HG03571 (cell line): ENCODE results near the gene SETDB2.
"Not testable (repeated sequence)": the region's sequence is repeated elsewhere in the genome, so short reads cannot be mapped to it uniquely, and the experiment has no call there.

Experiments
- ATAC-seq: cut with Tn5 transposase; IDR thresholded peaks from one replicate; pipeline ENCODE4 v1.9.1; 2021; ENCODE audit not compliant: unreplicated experiment

Gene SETDB2

DNA sequence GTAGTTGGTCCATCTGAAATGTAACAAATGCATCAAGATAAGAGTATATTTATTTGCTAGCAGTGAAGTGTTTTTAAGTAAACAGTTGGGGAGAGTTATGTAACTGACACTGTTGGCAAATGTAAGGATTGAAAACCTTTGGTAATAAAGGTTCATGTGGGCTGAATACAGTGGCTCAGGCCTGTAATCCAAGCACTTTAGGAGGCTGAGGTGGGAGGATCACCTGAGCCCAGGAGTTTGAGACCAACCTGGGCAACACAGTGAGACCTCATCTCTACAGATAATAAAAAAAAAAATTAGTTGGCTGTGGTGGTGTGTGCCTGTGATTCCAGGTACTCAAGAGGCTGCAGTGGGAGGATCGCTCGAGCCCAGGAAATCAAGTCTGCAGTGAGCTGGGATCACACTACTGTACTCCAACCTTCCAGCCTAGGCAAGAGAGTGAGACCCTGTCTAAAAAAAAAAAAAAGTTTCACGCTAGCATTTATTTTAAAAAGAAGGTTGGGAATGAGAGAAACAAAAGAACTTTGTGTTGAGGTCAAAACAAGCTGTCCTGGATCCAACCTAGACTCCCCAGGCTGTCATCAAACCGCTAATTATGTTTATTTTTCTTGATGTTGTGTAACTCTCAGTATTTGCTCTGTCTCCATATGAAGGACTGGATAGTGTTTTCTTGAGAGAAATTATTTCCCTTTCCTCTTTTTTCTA, 20.7 kb downstream of the SETDB2 start:
- no peak for ATAC-seq

DNA sequence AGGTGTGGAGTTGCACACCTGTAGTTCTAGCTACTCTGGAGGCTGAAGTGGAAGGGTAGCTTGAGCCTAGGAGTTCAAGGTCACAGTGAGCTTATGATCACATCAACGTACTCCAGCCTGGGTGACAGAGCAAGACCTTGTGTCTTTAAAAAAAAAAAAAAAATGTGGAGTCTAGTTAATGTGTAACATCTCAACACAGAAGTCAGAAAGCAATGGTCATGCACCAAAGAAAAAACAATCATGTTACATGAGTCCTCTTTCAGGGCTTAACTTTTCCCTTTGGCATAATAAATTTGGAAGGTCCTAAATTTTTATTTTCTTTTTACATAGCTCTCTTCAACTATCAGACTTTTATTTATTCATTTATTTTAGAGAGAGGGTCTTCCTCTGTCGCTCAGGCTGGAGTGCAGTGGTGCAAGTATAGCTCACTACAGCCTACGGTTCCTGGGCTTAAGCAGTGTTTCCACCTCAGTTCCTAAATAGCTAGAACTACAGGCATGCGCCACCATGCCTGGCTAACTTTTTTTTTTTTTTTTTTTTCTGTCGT, 22.3 kb downstream of the SETDB2 start:
- ATAC-seq: no peak

DNA sequence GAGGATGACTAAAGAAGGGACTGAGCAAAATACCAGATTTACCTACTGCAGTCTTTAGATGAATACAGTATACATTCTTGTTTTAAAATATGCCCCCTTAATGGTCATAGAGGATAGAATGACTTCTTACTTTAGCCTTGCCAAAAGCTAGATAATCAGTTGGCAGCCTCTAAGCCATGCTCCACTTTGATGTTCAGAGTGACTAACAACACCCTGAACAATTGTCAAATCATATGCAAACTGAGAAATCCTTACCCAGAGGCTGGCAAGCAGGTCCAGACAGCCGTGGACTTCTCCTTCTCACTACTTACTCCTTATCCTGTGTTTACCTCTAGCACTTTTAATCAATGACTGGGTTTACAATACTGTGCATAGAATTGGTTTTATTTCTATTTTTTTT, 28.1 kb downstream of the SETDB2 start:
- no peak for ATAC-seq

GRCh38 chr13:49476529-49476928, 32.5 kb downstream of the SETDB2 start:
- ATAC-seq: no peak

DNA sequence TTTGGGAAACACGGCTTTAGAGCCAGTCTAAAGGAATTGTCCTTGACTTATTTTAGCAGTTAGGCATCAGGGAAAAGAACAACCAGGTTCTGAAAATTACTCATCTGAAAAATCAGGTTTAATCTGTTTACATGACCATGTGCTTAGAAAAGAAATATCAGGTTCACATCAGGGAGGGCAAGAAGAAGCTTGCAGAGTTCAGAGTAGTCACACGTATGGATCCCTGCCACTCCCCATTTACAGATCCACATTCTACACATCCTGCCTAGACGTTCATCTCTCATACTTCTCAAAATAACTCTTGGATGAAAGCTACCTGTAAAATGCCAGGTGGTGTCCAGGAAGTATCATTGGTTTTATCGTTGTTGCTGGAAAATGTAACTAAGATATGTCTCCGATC, 37.7 kb downstream of the SETDB2 start:
- no peak for ATAC-seq

- no peak for ATAC-seq
These were observed 44.5 kb downstream of the SETDB2 start for GRCh38 chr13:49488563-49488962.

DNA sequence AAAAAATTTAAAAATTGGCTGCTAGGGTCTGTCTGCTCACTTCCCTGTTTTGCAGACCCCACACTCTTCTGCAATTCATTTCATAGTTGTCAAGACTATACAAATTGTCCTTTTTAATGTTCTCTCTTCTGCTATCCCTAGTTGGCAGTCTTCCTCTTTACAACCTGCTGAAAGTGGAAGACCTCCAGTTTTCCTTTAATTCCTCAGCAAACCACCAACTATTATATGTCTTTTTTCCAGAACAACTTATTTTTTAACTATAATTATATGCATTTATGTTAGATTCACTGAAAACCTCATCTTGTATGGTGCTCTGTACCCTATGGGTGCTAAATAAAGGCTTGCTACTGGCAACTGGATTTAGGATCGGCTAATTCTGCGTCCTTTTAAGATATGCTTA, 50.6 kb downstream of the SETDB2 start:
- no peak for ATAC-seq

DNA sequence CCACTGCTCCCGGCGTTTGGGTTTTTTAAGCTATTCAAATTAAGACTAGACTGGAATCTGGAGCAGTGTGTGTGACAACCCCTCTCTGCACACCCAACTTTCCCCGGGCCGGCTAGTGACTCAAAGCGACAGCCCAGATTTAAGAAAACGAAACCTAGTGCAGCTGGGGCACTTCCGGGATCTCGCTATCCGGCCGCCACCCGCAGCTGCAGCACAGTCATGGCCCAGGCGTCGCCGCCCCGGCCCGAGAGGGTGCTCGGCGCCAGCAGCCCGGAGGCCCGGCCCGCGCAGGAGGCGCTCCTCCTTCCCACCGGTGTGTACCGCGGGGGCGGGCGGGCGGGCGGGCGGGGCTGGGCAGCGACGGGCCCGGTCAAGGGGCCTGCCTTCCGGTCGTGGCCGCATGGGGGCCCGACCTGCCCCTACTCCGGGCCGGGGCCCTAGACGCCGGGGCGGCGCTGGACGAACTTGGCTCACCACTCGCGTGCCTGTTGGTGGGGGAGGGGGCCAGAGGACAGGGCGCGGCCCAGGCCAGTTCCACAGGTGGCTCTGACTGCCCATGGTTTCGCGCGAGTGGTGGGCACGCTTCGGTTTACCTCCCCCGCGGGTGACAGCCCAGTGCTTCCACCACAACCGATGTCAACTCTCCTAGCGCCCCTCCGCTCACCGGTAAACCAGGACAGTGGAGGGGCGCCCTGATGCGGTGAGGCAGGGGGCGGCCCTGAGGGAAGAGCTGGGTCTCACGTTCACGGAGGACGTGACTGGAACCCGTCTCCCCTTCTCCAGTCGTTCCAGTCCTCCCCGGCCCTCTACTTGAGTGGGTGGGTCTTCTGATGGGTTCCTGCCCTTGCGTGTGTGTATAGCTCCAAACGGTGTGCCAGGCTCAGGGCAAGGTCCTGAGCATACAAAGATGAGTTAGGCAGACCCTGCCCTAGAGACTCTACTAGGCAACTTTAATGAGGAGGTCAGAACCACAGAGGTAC, 52.0 kb downstream of the SETDB2 start, which contains the start of gene PHF11:
Gene PHF11, plus strand, starts transcription at position 171 of the 980 bp plus-strand sequence. Its CDS starts 49 bp downstream, at position 220.
- peak; percentile 82 for ATAC-seq

GRCh38 chr13:49496837-49497236, 52.8 kb downstream of the SETDB2 start:
- not testable (repeated sequence) for ATAC-seq

- no peak for ATAC-seq
These were observed 53.2 kb downstream of the SETDB2 start for GRCh38 chr13:49497272-49497671.

- no peak for ATAC-seq
These were observed 54.1 kb downstream of the SETDB2 start for GRCh38 chr13:49498206-49498605.

DNA sequence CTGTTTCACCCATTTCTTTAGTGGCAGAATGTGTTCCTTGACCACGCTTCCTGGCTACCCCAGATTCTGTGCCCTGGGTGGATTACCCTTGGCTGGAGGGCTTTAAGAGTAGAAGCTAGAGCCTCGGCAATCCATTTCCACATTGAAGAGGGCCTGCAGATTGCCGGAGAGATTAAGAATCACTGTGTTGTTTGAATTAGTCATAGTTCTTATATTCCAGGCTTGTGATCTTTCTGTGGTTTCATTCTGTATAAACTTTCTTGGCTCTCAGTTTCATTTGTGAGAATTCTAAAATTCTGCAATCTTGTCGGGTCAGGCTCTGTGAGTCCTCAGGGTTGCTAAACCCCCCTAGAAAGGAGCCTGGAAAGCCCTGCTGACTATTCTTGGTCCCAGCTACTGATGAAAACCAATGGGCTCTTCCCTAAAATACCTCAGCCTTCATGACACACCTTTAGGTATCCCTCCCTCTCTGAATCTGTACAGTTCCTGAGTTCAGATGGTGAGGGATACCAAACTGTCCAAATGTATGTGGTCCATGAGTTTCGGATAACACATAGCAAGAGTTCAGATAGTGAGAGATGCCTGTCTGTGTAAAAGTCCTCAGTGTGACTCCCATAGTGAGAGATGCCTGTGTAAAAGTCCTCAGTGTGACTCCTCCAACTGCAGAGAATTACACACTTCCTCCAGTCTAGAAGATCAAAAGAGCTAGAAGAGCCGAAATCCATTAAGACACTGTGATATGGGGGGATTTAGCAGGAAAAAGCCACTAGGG, 56.0 kb downstream of the SETDB2 start:
- ATAC-seq: no peak

DNA sequence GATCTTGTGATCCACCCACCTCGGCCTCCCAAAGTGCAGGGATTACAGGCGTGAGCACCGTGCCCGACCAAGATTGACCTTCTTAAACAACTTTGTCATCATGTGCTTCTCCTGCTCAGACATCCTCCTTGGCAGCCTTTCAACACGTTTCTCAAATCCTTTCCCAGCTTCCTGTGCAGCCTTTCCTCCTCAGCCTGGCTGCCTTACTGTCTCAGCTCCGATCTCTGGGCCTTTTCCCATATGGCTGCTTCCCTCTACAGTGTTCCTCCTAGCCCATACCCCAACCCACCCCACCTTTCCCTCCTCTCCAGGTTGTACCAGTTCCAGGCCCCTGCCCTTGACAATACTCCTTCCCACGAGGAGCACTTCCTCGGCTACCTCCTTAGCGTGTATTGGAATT, 58.9 kb downstream of the SETDB2 start:
- ATAC-seq: no peak

DNA sequence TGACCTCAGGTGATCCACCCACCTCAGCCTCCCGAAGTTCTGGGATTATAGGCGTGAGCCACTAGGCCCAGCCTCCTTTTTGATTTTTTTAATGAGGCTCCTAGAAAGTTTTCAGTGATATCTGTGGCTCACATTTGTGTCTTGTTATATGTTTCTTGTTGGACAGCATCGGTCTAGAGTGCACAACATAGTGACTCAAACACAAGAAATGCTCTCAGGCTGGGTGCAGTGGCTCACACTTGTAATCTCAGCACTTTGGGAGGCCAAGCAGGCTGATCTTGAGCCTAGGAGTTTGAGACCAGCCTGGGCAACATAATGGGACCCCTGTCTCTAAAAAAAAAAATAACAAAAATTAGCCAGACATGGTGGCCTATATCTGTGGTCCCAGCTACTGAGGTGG, 59.9 kb downstream of the SETDB2 start:
- no peak for ATAC-seq

DNA sequence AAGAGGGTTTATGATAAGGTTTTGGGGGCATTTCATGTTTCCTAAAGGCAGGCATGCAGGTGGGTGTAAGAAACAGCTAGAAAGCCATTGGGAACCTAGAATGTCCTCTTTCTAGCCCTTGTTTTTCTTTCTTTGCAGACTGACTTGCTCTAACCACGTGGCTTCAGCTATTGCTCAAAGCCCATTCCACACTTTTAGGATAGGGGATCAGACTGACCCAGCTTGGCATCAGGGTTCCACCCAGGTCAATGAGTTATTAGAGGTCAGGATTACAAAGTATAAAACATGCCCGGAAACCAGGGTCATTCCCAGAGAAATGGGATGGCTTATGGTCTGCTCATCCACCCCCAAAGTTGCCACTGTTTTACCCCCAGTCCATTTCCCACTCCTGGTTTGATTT, 68.5 kb downstream of the SETDB2 start:
- no peak for ATAC-seq

DNA sequence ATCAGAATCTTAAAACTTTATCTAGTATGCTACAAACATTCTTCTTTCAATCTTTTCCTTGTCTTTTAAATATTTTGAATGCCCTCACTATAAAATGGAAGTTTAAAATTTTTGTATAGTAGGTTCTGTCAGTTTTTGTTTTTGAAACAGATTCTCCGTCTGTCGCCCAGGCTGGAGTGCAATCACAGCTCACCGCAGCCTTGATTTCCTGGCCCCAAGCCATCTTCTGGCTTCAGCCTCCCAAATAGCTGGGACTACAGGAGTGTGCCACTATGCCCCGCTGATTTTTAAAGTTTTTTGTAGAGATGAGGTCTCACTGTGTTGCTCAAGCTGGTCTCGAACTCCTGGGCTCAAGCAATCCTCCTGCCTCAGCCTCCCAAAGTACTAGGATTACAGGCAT, 72.4 kb downstream of the SETDB2 start:
- ATAC-seq: no peak

- no peak for ATAC-seq
These were observed 73.4 kb downstream of the SETDB2 start for GRCh38 chr13:49517461-49517860.

DNA sequence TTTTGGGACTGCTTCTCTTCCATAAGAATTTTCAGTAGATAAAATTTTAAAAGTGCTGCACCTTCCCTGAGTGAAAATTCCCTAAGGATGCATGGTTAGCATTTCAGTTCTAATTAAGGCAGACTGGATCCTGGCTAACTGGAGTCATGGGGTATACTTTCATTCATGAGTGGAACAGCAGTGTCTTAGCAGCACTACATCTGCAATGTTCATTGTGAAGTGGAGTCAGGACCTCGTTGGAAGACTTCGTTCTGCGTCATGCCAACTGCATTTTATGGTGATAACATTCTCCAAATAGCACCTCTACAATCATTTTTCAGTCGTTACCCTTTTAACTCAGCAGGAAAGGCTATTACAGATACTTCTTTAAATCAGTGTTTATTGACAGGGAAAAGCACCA, 77.2 kb downstream of the SETDB2 start:
- no peak for ATAC-seq

GRCh38 chr13:49524740-49525501, 80.8 kb downstream of the SETDB2 start:
- no peak for ATAC-seq

DNA sequence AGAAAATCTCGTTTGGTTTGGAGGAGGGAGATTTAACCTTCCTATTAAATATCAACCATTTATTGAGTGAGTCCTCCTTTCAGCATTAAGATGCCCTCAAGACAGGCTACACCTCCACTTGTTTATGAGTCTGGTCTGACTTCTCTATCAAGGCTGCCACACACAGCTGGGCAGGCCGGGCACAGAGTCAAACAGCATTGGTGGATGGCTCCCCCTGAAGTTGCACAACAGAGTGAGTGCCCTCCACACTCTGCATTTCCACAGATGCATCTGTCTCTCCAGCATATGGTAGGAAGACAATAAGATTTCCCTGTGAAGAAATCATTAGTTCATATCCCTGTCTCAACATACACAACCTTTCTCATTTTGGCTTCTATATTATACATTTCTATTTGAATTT, 83.0 kb downstream of the SETDB2 start:
- no peak for ATAC-seq
